ENCODE results near the gene CD84. TPM values are rescaled to one million over a fixed set of nuclear protein-coding genes. Genes with fewer than 3 reads are reported as not detected.
"Not testable (repeated sequence)": the region's sequence is repeated elsewhere in the genome, so short reads cannot be mapped to it uniquely, and the experiment has no call there.

CD84 gene
- total and polyA plus RNA-seq, 4 experiments from 2014 or later = 15.9 to 98.9 (median 65.6) TPM

DNA sequence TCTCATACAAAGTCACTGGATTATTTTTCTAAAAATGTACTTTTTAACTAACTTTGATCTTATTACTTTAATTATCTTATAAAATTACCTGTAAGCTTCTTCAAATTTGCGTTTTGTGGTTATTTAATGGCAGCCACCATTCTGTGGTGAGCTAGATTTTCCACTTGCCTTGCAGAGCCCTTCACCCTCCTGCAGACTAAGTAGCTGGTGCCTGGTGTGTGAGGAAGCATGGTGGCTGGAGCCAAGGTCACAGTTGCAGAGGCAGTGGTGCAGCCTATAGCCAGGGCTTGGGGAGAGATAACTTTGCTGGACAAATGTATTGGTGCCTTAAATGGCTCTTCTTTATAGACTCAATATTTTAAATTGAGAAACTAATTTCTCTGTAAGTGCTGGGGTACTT lies 11.2 kb upstream of the CD84 start:
- H3K36me3 Mint-ChIP-seq = peaks cover 6 to 24% of the 10 kb centered on the region in 2 donors
- H3K4me1 ChIP-seq (ENCODE audit: insufficient read depth, low read length) = peaks cover 5% of the 10 kb centered on the region
- H3K27ac ChIP-seq (ENCODE audit: low read depth, low read length) = no peak overlapping the region
- ChIA-PET CTCF (ENCODE audit: partially characterized antibody) (interaction anchor here (1.2 to 2.0 kb wide), 3 partner anchors 16 to 46 kb away, joined by 4 to 8 read pairs (median 6); no protein-coding TSS in a partner anchor), POLR2A (ENCODE audit: partially characterized antibody) (interaction anchor here (1.0 to 1.2 kb wide), 4 partner anchors 11 to 67 kb away, joined by 3 to 7 read pairs (median 3); partner anchors contain the start of genes CD84 and SLAMF6)
- intact Hi-C loops (cut with micrococcal nuclease) = no loop called here
- H3K27ac Mint-ChIP-seq = no peak overlapping the region
- no peaks in the 10 kb centered on the region for H3K27me3 Mint-ChIP-seq
- no peaks in the 10 kb centered on the region for H3K36me3 ChIP-seq (ENCODE audit: insufficient read depth, low read length)
- peaks cover 5 to 32% (median 15%) of the 10 kb centered on the region in 4 donors for H3K4me1 Mint-ChIP-seq
- no peaks in the 10 kb centered on the region for H3K9me3 ChIP-seq (ENCODE audit: control insufficient read depth in 1 of 2, low read length in 2 of 2)
- H3K9me3 Mint-ChIP-seq = peaks cover 3 to 20% (median 9%) of the 10 kb centered on the region in 8 donors
- no peaks in the 10 kb centered on the region for H3K27me3 ChIP-seq (ENCODE audit: insufficient read depth, low read length)
- no peak overlapping the region for H3K4me3 ChIP-seq (ENCODE audit: low read length in 2 of 2)
- DNase-seq = no peak
- H3K4me3 Mint-ChIP-seq = peak overlapping the region in 1 of 8 donors; percentile 17

DNA sequence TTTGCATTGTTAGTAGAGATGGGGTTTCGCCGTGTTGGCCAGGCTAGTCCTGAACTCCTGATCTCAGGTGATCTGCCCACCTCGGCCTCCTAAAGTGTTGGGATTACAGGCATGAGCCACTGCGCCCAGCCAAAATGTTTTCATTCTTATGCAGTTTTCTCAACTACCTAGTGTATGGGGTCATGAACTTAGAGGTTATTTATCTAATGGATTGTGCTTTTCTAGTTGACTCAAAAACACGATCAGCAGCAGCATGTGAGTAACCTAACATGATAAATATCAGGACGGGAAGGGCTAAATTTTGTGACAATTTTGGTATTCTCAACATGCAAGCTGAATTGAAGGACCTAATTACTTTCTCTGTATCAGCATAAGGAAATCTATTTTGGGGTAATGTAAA lies 9.2 kb upstream of the CD84 start:
- peak overlapping the region in 2 of 8 donors; percentile 19 to 36 for H3K4me3 Mint-ChIP-seq
- Histone ChIP-seq H3K36me3 (ENCODE audit: insufficient read depth, low read length) (no peaks in the 10 kb centered on the region), H3K9me3 (ENCODE audit: control insufficient read depth in 1 of 2, low read length in 2 of 2) (no peaks in the 10 kb centered on the region), H3K4me3 (ENCODE audit: low read length in 2 of 2) (no peak overlapping the region), H3K27ac (ENCODE audit: low read depth, low read length) (no peak overlapping the region), H3K4me1 (ENCODE audit: insufficient read depth, low read length) (peaks cover 16% of the 10 kb centered on the region), H3K27me3 (ENCODE audit: insufficient read depth, low read length) (no peaks in the 10 kb centered on the region)
- H3K36me3 Mint-ChIP-seq = peaks cover 8 to 17% of the 10 kb centered on the region in 2 donors
- H3K27ac Mint-ChIP-seq = peak overlapping the region in 2 of 7 donors; percentile 12 to 16
- H3K27me3 Mint-ChIP-seq = no peaks in the 10 kb centered on the region
- H3K4me1 Mint-ChIP-seq = peaks cover 20 to 47% (median 27%) of the 10 kb centered on the region in 4 donors
- peaks cover 0 to 21% (median 4%) of the 10 kb centered on the region in 8 donors for H3K9me3 Mint-ChIP-seq
- intact Hi-C loops (cut with micrococcal nuclease) = no loop called here
- no peak for DNase-seq
- CTCF ChIA-PET (ENCODE audit: partially characterized antibody) = interaction anchor here (0.6 to 1.7 kb wide), 2 partner anchors 11 to 160 kb away, joined by 5 read pairs; no protein-coding TSS in a partner anchor
- POLR2A ChIA-PET (ENCODE audit: partially characterized antibody) = interaction anchor here (0.8 to 1.1 kb wide), 2 partner anchors 9 to 21 kb away, joined by 3 read pairs; partner anchors contain the start of gene CD84

DNA sequence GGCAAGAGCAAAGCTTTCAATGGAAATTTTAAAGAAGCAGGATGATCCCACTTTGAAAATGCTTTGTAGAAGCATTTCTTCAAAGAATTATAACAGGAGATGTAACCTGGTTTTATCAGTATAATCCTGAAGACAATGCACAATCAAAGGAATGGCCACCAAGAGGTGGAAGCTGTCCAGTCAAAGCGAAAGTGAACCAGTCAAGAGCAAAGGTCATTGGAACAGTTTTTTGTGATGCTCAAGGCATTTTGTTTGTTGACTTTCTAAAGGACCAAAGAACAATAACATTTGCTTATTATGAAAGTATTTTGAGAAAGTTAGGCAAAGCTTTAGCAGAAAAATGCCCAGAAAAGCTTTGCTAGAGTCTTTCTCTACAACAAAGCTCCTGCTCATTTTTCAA lies 5.5 kb upstream of the CD84 start:
- peaks cover 46 to 76% (median 53%) of the 10 kb centered on the region in 4 donors for H3K4me1 Mint-ChIP-seq
- Histone ChIP-seq H3K9me3 (ENCODE audit: control insufficient read depth in 1 of 2, low read length in 2 of 2) (no peaks in the 10 kb centered on the region), H3K36me3 (ENCODE audit: insufficient read depth, low read length) (no peaks in the 10 kb centered on the region), H3K4me1 (ENCODE audit: insufficient read depth, low read length) (peaks cover 37% of the 10 kb centered on the region), H3K27me3 (ENCODE audit: insufficient read depth, low read length) (no peaks in the 10 kb centered on the region), H3K27ac (ENCODE audit: low read depth, low read length) (no peak overlapping the region), H3K4me3 (ENCODE audit: low read length in 2 of 2) (no peak overlapping the region)
- no peak for DNase-seq
- peaks cover 0 to 16% (median 5%) of the 10 kb centered on the region in 8 donors for H3K9me3 Mint-ChIP-seq
- H3K36me3 Mint-ChIP-seq = peaks cover 4 to 10% of the 10 kb centered on the region in 2 donors
- ChIA-PET CTCF (ENCODE audit: partially characterized antibody) (interaction anchor here (1.4 to 5.4 kb wide), 3 partner anchors 20 to 156 kb away, joined by 4 to 26 read pairs (median 6); no protein-coding TSS in a partner anchor), POLR2A (ENCODE audit: partially characterized antibody) (interaction anchor here (1.0 to 4.0 kb wide), 6 partner anchors 9 to 156 kb away, joined by 3 to 24 read pairs (median 4); no protein-coding TSS in a partner anchor)
- H3K27ac Mint-ChIP-seq = peak overlapping the region in 4 of 7 donors; percentile 72 to 89 (median 80)
- no peaks in the 10 kb centered on the region for H3K27me3 Mint-ChIP-seq
- peak overlapping the region in 7 of 8 donors; percentile 39 to 79 (median 60) for H3K4me3 Mint-ChIP-seq
- intact Hi-C loops (cut with micrococcal nuclease) = loop anchor here (2.0 kb wide), 1 partner anchor 16 kb away; no protein-coding TSS in a partner anchor

DNA sequence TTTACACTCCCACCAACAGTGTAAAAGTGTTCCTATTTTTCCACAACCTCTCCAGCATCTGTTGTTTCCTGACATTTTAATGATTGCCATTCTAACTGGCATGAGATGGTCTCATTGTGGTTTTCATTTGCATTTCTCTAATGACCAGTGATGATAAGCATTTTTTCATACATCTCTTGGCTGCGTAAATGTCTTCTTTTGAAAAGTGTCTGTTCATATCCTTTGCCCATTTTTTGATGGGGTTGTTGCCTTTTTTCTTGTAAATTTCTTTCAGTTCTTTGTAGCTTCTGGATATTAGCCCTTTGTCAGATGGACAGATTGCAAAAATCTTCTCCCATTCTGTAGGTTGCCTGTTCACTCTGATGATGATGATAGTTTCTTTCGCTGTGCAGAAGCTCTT lies 3.7 kb upstream of the CD84 start:
- peak overlapping the region in 1 of 8 donors; percentile 72 for H3K4me3 Mint-ChIP-seq
- peaks cover 0 to 16% (median 5%) of the 10 kb centered on the region in 8 donors for H3K9me3 Mint-ChIP-seq
- H3K27ac Mint-ChIP-seq = peak overlapping the region in 6 of 7 donors; percentile 69 to 89 (median 80)
- CTCF ChIA-PET (ENCODE audit: partially characterized antibody) = interaction anchor here (1.5 to 5.4 kb wide), 3 partner anchors 24 to 43 kb away, joined by 3 to 26 read pairs (median 3); no protein-coding TSS in a partner anchor
- H3K4me3 ChIP-seq (ENCODE audit: low read length in 2 of 2); H3K27me3 ChIP-seq (ENCODE audit: insufficient read depth, low read length); DNase-seq; H3K27ac ChIP-seq (ENCODE audit: low read depth, low read length); H3K36me3 ChIP-seq (ENCODE audit: insufficient read depth, low read length); H3K9me3 ChIP-seq (ENCODE audit: control insufficient read depth in 1 of 2, low read length in 2 of 2); intact Hi-C loops (cut with micrococcal nuclease); H3K27me3 Mint-ChIP-seq: not testable (repeated sequence)
- POLR2A ChIA-PET (ENCODE audit: partially characterized antibody) = interaction anchor here (0.6 to 4.0 kb wide), 3 partner anchors 7 to 25 kb away, joined by 5 to 24 read pairs (median 6); no protein-coding TSS in a partner anchor
- H3K4me1 Mint-ChIP-seq = peaks cover 51 to 68% (median 60%) of the 10 kb centered on the region in 4 donors
- H3K36me3 Mint-ChIP-seq = peaks cover 10% of the 10 kb centered on the region in 2 donors
- peaks cover 41% of the 10 kb centered on the region for H3K4me1 ChIP-seq (ENCODE audit: insufficient read depth, low read length)

DNA sequence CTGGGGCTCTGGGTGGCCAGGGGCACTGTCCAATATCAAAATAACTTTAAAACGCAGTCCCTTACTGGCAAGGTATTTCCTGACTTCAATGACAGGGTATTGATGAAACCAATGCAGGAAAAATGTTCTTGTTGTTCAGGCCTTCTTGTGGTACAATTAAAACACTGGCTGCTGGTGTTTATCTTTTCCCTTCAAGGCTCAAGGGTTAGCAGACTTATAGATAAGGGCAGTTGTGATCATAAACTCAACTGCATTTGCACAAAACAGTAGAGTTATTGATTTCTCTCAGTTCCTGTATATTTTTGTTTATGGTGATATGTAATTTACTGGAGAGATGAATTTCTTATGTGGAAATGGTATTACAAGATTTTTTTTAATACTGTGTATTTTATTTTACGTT lies 2.7 kb upstream of the CD84 start:
- Histone ChIP-seq H3K4me3 (ENCODE audit: low read length in 2 of 2) (no peak overlapping the region), H3K9me3 (ENCODE audit: control insufficient read depth in 1 of 2, low read length in 2 of 2) (no peaks in the 10 kb centered on the region), H3K36me3 (ENCODE audit: insufficient read depth, low read length) (no peaks in the 10 kb centered on the region), H3K27me3 (ENCODE audit: insufficient read depth, low read length) (no peaks in the 10 kb centered on the region), H3K27ac (ENCODE audit: low read depth, low read length) (no peak overlapping the region), H3K4me1 (ENCODE audit: insufficient read depth, low read length) (peaks cover 50% of the 10 kb centered on the region)
- Mint-ChIP-seq H3K4me3 (peak overlapping the region in 4 of 8 donors; percentile 40 to 68 (median 56)), H3K9me3 (peaks cover 0 to 16% (median 5%) of the 10 kb centered on the region in 8 donors), H3K27ac (peak overlapping the region; percentile 73 to 96 (median 93)), H3K27me3 (no peaks in the 10 kb centered on the region), H3K36me3 (peaks cover 10% of the 10 kb centered on the region in 2 donors), H3K4me1 (peaks cover 56 to 74% (median 64%) of the 10 kb centered on the region in 4 donors)
- DNase-seq = no peak
- ChIA-PET CTCF (ENCODE audit: partially characterized antibody) (no interaction called here), POLR2A (ENCODE audit: partially characterized antibody) (interaction anchor here (2.1 kb wide), 1 partner anchor 10 kb away, joined by 6 read pairs; no protein-coding TSS in a partner anchor)
- intact Hi-C loops (cut with micrococcal nuclease) = no loop called here

DNA sequence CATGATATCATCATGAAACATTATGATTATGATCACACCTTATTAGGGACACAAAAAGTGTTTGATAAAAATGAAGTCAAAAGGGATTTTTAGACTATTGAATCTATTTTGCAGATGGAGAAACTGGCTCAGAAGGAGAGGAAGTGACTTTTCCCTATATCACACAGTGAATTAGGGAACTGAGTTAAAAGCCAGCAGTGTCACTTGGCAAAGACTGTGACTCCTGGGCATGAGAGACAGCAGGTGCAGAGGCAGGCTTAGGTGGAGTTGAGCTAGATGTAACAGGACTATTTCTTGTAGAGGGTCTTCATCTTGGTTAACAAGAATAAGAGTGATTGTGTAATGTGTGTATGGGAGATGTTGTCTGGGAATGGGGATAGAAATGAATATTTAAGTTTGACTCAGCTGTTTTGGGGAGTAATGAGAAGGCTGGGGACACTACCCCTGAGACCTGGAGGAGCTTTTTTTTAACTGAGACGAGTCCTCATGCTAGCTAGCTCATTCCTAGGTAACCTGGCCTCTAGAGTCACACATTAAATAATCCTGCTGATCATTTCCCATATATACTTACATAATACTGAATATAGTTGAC lies 1.0 kb upstream of the CD84 start:
- no peak for DNase-seq
- no peaks in the 10 kb centered on the region for H3K9me3 ChIP-seq (ENCODE audit: control insufficient read depth in 1 of 2, low read length in 2 of 2)
- H3K27me3 ChIP-seq (ENCODE audit: insufficient read depth, low read length) = no peaks in the 10 kb centered on the region
- ChIA-PET POLR2A (ENCODE audit: partially characterized antibody) (interaction anchor here (1.0 to 18.0 kb wide), 12 partner anchors 8 to 152 kb away, joined by 3 to 639 read pairs (median 5); no protein-coding TSS in a partner anchor), CTCF (ENCODE audit: partially characterized antibody) (interaction anchor here (0.9 to 1.7 kb wide), 7 partner anchors 13 to 217 kb away, joined by 3 to 6 read pairs (median 3); no protein-coding TSS in a partner anchor)
- no peaks in the 10 kb centered on the region for H3K36me3 ChIP-seq (ENCODE audit: insufficient read depth, low read length)
- peak overlapping the region; percentile 4 to 73 (median 56) for H3K4me3 Mint-ChIP-seq
- no peaks in the 10 kb centered on the region for H3K27me3 Mint-ChIP-seq
- peaks cover 62 to 85% (median 69%) of the 10 kb centered on the region in 4 donors for H3K4me1 Mint-ChIP-seq
- H3K4me1 ChIP-seq (ENCODE audit: insufficient read depth, low read length) = peaks cover 59% of the 10 kb centered on the region
- H3K27ac Mint-ChIP-seq = peak overlapping the region; percentile 75 to 96 (median 86)
- intact Hi-C loops (cut with micrococcal nuclease) = no loop called here
- H3K9me3 Mint-ChIP-seq = peaks cover 0 to 16% (median 5%) of the 10 kb centered on the region in 8 donors
- H3K27ac ChIP-seq (ENCODE audit: low read depth, low read length) = peak overlapping the region; percentile 52
- H3K36me3 Mint-ChIP-seq = peaks cover 10 to 12% of the 10 kb centered on the region in 2 donors
- H3K4me3 ChIP-seq (ENCODE audit: low read length in 2 of 2) = no peak overlapping the region
